ENCODE results near the gene RAP1GDS1.

GRCh38 chr4:98318521-98318920 lies 57.3 kb downstream of the RAP1GDS1 start:
- TF ChIP-seq CTCF (IDR thresholded peaks at IDR 0.05) (no peak), POLR2A (IDR thresholded peaks at IDR 0.05) (no peak)
